OCI-LY1 (cell line): ENCODE data around the gene PAPSS2.

Experiments
- CTCF ChIP-seq: fragments of 200-600 bp; sonication (generic), shearing (Covaris generic); IDR thresholded peaks from 2 replicates; pipeline ENCODE4 v1.5.1; 2017; ENCODE audit warnings: mild to moderate bottlenecking, antibody characterized with exemption, low read length, moderate library complexity, mixed read lengths
- EZH2 ChIP-seq: fragments of 200-600 bp; sonication (generic), shearing (Covaris generic); IDR thresholded peaks from 2 replicates; pipeline ENCODE4 v1.8.0; 2017; ENCODE audit warnings: borderline replicate concordance, mixed run types, mild to moderate bottlenecking, antibody characterized with exemption, low read length, moderate library complexity, mixed read lengths

GRCh38 chr10:87677595-87677994 is 17.9 kb downstream of the PAPSS2 start:
- TF ChIP-seq CTCF, result no peak
- no peak for TF ChIP-seq EZH2
